ENCODE results near the gene ARID3A.

Gene ARID3A

GRCh38 chr19:1006711-1007398, 81.0 kb downstream of the ARID3A start:
- DNase-seq: no peak

- no peak for DNase-seq
These were observed 81.8 kb downstream of the ARID3A start for GRCh38 chr19:1007399-1008251.

GRCh38 chr19:1008268-1009040, 82.6 kb downstream of the ARID3A start:
- DNase-seq: no peak

GRCh38 chr19:1009041-1009980, 83.5 kb downstream of the ARID3A start:
- DNase-seq: no peak

GRCh38 chr19:1009981-1010538, 84.2 kb downstream of the ARID3A start:
- no peak for DNase-seq

- DNase-seq: no peak
These were observed 85.0 kb downstream of the ARID3A start for GRCh38 chr19:1010586-1011510.

- no peak for DNase-seq
These were observed 86.0 kb downstream of the ARID3A start for GRCh38 chr19:1011831-1012333.

GRCh38 chr19:1012334-1012733, 86.5 kb downstream of the ARID3A start:
- no peak for DNase-seq

GRCh38 chr19:1013218-1013617, 87.4 kb downstream of the ARID3A start:
- DNase-seq: no peak

- DNase-seq: no peak
These were observed 88.6 kb downstream of the ARID3A start for GRCh38 chr19:1014161-1015060.

- DNase-seq: no peak
These were observed 89.4 kb downstream of the ARID3A start for GRCh38 chr19:1015061-1015781.

GRCh38 chr19:1015782-1016646, 90.2 kb downstream of the ARID3A start:
- no peak for DNase-seq

GRCh38 chr19:1016647-1017114, 90.8 kb downstream of the ARID3A start:
- DNase-seq: peak in 1 of 2 donors; percentile 19

GRCh38 chr19:1017115-1017905, 91.5 kb downstream of the ARID3A start:
- peak in 1 of 2 donors; percentile 21 for DNase-seq

- no peak for DNase-seq
These were observed 92.1 kb downstream of the ARID3A start for GRCh38 chr19:1017906-1018305.

- DNase-seq: no peak
These were observed 92.6 kb downstream of the ARID3A start for GRCh38 chr19:1018393-1018792.
